HL-60 (cell line): ENCODE data around the gene TGFBI.

Source experiments
- DNase-seq, 2 experiments: peaks; one replicate each; pipeline ENCODE4 v3.0.0-alpha.2; 2010 to 2020; ENCODE audit warnings: low read depth in 1 of 2, low spot score in 1 of 2
- H3K27ac ChIP-seq: fragments of 250-450 bp; sonication (Bioruptor Pico); replicated peaks from 2 replicates; pipeline ENCODE4 v1.5.1; 2020; ENCODE audit warnings: mild to moderate bottlenecking, moderate library complexity
- H3K27me3 ChIP-seq: fragments of 250-450 bp; sonication (Bioruptor Pico); 2 replicates; pipeline ENCODE4 v1.5.1; 2021; ENCODE audit warnings: mild to moderate bottlenecking, moderate library complexity; ENCODE audit not compliant: insufficient read depth, poor library complexity, severe bottlenecking
- H3K4me3 ChIP-seq: replicated peaks from 2 replicates; pipeline ENCODE4 v1.5.1; 2011; ENCODE audit warnings: mild to moderate bottlenecking, control low read depth, low read length; ENCODE audit not compliant: insufficient read depth
- GABPA ChIP-seq: IDR thresholded peaks from 2 replicates; pipeline ENCODE4 v1.6.1; 2012; ENCODE audit warnings: low read depth
- POLR2AphosphoS5 ChIP-seq: IDR thresholded peaks from 2 replicates; pipeline ENCODE4 v1.6.1; 2012; ENCODE audit warnings: low read depth
- SPI1 ChIP-seq: IDR thresholded peaks from 2 replicates; pipeline ENCODE4 v1.6.1; 2012; ENCODE audit warnings: low read depth, mild to moderate bottlenecking, borderline replicate concordance
- TF ChIP-seq, protein P1 (sequence below): IDR thresholded peaks from 2 replicates; pipeline ENCODE4 v1.6.1; 2012; ENCODE audit warnings: low read depth; ENCODE audit not compliant: insufficient replicate concordance
- TF ChIP-seq, protein P2 (sequence below): IDR thresholded peaks from one replicate; pipeline ENCODE4 v1.5.1; 2011; ENCODE audit warnings: low read length, control low read depth, inconsistent platforms; ENCODE audit not compliant: insufficient read depth

Gene TGFBI

DNA sequence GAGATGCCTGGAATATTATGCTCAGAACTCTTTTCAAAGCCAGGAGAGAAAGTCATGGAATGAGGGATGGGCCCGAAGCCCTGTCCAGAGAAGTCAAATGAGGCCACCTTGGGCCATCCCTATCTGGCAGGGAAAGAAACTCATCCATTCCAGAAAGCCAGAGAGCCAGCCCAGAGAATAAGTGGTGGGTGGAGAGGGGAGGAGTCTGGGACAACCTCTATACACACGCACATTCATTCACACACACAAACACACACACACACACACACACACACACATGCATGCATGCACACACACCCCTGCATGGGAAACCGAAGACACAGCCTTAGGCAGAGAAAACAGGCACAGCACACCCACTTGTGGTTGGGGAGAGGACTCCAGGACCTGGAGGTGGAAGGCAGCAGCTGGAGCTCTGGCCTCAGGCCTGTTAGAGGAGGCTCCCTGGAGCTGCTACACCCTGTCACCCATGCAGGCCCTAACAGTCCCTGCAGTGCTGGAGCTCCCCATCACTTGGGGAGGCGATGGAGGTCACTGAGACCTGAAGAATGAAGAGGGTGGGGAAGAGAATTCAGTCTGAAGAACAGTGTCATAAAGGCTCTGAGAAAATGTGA is 38.0 kb downstream of the TGFBI start:
- TF ChIP-seq POLR2AphosphoS5 (no peak), GABPA (no peak), SPI1 (no peak)
- TF ChIP-seq, protein P1, sequence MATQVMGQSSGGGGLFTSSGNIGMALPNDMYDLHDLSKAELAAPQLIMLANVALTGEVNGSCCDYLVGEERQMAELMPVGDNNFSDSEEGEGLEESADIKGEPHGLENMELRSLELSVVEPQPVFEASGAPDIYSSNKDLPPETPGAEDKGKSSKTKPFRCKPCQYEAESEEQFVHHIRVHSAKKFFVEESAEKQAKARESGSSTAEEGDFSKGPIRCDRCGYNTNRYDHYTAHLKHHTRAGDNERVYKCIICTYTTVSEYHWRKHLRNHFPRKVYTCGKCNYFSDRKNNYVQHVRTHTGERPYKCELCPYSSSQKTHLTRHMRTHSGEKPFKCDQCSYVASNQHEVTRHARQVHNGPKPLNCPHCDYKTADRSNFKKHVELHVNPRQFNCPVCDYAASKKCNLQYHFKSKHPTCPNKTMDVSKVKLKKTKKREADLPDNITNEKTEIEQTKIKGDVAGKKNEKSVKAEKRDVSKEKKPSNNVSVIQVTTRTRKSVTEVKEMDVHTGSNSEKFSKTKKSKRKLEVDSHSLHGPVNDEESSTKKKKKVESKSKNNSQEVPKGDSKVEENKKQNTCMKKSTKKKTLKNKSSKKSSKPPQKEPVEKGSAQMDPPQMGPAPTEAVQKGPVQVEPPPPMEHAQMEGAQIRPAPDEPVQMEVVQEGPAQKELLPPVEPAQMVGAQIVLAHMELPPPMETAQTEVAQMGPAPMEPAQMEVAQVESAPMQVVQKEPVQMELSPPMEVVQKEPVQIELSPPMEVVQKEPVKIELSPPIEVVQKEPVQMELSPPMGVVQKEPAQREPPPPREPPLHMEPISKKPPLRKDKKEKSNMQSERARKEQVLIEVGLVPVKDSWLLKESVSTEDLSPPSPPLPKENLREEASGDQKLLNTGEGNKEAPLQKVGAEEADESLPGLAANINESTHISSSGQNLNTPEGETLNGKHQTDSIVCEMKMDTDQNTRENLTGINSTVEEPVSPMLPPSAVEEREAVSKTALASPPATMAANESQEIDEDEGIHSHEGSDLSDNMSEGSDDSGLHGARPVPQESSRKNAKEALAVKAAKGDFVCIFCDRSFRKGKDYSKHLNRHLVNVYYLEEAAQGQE = no peak
- TF ChIP-seq, protein P2, sequence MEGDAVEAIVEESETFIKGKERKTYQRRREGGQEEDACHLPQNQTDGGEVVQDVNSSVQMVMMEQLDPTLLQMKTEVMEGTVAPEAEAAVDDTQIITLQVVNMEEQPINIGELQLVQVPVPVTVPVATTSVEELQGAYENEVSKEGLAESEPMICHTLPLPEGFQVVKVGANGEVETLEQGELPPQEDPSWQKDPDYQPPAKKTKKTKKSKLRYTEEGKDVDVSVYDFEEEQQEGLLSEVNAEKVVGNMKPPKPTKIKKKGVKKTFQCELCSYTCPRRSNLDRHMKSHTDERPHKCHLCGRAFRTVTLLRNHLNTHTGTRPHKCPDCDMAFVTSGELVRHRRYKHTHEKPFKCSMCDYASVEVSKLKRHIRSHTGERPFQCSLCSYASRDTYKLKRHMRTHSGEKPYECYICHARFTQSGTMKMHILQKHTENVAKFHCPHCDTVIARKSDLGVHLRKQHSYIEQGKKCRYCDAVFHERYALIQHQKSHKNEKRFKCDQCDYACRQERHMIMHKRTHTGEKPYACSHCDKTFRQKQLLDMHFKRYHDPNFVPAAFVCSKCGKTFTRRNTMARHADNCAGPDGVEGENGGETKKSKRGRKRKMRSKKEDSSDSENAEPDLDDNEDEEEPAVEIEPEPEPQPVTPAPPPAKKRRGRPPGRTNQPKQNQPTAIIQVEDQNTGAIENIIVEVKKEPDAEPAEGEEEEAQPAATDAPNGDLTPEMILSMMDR = no peak
- Histone ChIP-seq H3K4me3 (no peak overlapping the region), H3K27ac (no peak overlapping the region), H3K27me3 (no peaks in the 10 kb centered on the region)
- DNase-seq = no peak

DNA sequence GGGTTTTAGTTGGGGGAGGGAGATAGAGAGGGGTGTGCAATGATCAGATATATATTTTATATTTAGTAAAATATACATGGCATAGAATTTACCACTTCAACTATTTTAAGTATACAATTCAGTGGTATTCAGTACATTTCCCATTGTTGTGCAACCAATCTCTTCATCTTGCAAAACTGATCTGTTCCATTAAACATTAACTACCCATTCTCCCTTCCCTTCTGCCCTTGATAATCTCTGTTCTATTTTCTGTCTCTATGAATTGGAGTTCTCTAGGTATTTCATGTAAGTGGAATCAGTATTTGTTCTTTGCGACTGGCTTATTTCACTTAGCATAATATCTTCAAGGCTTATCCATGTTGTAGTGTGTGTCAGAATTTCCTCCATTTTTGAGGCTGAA is 38.6 kb downstream of the TGFBI start:
- no peak overlapping the region for H3K4me3 ChIP-seq
- H3K27me3 ChIP-seq = no peaks in the 10 kb centered on the region
- DNase-seq = no peak
- TF ChIP-seq GABPA (no peak), SPI1 (no peak), POLR2AphosphoS5 (no peak)
- TF ChIP-seq, protein P1 = no peak
- TF ChIP-seq, protein P2 = no peak
- no peak overlapping the region for H3K27ac ChIP-seq

DNA sequence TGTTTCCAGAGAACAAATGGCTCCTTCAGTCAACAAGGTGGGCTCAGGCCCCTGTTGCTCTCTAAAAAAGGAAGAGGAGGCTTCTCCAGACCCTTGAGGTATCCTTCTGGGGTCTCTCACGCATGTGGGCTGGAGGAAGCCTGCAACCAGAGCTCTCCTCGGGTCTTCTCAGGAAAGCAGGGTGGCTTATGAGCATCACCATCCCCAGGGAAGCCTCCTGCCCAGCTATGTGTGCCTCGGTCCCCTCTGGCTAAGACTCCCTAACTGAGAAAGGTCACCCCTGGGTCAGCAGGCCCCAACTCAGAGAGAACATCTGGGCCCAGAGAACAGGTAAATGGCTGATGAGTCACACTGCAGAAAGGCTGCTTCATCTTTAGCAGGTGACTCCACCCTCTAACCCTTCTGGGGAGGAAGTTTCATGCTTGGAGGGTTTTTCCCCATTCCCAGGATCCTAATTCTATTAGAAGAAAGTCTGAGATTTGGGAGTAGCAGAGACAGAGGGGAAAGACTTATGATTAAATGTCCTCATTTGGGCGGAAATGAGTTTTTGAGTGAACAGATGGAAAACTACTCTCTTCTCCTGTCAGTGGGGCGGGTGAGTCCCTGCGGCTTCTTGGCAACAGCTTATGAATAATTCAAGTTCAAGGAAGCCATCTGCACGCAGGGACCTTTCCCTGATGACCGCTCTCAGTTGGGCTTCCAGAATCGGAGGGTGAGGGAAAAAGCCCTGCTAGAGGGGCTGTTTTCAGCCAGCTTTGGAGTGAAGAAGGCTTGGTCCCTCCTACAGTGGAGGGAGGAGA is 41.9 kb downstream of the TGFBI start:
- DNase-seq = no peak
- H3K27me3 ChIP-seq = no peaks in the 10 kb centered on the region
- no peak overlapping the region for H3K27ac ChIP-seq
- TF ChIP-seq POLR2AphosphoS5 = no peak
- no peak for TF ChIP-seq GABPA
- TF ChIP-seq, protein P1 = no peak
- TF ChIP-seq, protein P2 = no peak
- no peak for TF ChIP-seq SPI1
- no peak overlapping the region for H3K4me3 ChIP-seq
